Heart left ventricle (tissue), 16 donors: Measurements from ENCODE around the gene LTN1. TPM values are rescaled to one million over a fixed set of nuclear protein-coding genes. Genes with fewer than 3 reads are reported as not detected.

Experiments used
- ATAC-seq, 4 donors: fragments of 200-7000 bp; cut with Tn5 transposase; one replicate each; pipeline ENCODE4 v1.9.1; 2020 to 2022; ENCODE audit warnings: moderate library complexity in 4 of 4, mild to moderate bottlenecking in 3 of 4, moderate number of reproducible peaks in 1 of 4
- DNase-seq, 5 donors: peaks; one replicate each; pipeline ENCODE4 v3.0.0-alpha.2; 2020
- H3K27ac ChIP-seq, 12 donors: fragments of 200-600 bp; sonication (generic) in 4 of 12; one replicate each; pipeline versions ENCODE4 v1.5.0 to v1.8.0; 2016 to 2022; ENCODE audit warnings: mild to moderate bottlenecking in 2 of 12
- H3K27me3 ChIP-seq, 9 donors: fragments of 200-600 bp; sonication (generic) in 2 of 9; one replicate each; pipeline versions ENCODE4 v1.5.1 to v1.8.0; 2016 to 2022; ENCODE audit warnings: mild to moderate bottlenecking in 3 of 9
- H3K36me3 ChIP-seq, 9 donors: fragments of 200-600 bp; sonication (generic) in 2 of 9; one replicate each; pipeline versions ENCODE4 v1.5.0 to v1.8.0; 2018 to 2022; ENCODE audit warnings: mild to moderate bottlenecking in 2 of 9
- H3K4me1 ChIP-seq, 12 donors: fragments of 200-600 bp; sonication (generic) in 4 of 12; one replicate each; pipeline versions ENCODE4 v1.5.0 to v1.8.0; 2016 to 2022; ENCODE audit warnings: mild to moderate bottlenecking in 3 of 12
- H3K4me3 ChIP-seq, 12 donors: fragments of 200-600 bp; sonication (generic) in 4 of 12; one replicate each; pipeline versions ENCODE4 v1.5.0 to v1.8.0; 2017 to 2022; ENCODE audit warnings: mild to moderate bottlenecking in 9 of 12, moderate library complexity in 4 of 12
- H3K9me3 ChIP-seq, 12 donors: fragments of 200-600 bp; sonication (generic) in 4 of 12; one replicate each; pipeline versions ENCODE4 v1.5.0 to v1.8.0; 2016 to 2022; ENCODE audit warnings: mild to moderate bottlenecking in 1 of 12
- CTCF ChIP-seq, 12 donors: fragments of 200-600 bp; sonication (generic) in 4 of 12; IDR thresholded peaks; one replicate each; pipeline versions ENCODE4 v1.5.0 to v1.8.0; 2018 to 2022; ENCODE audit warnings: antibody characterized with exemption in 12 of 12, mild to moderate bottlenecking in 5 of 12
- POLR2A ChIP-seq, 2 donors: fragments of 450-650 bp; IDR thresholded peaks; one replicate each; pipeline ENCODE4 v1.6.1; 2017; ENCODE audit warnings: antibody characterized with exemption in 2 of 2, mild to moderate bottlenecking in 2 of 2, moderate library complexity in 2 of 2
- WGBS, 4 donors: extraction: QIAGEN DNeasy Blood & Tissue Kit in 2 of 4; methylation state at CpG; one replicate each; pipeline versions ENCODE4 v1.1.5 to v1.1.7; 2013 to 2018; 5-methylcytosine and 5-hydroxymethylcytosine counted together
- intact Hi-C, 10 donors: fragments of 100-400 bp; cut with DNase I; formaldehyde crosslinking; loops; one replicate each; pipeline versions ENCODE4 v1.11.1 to v1.14.2; 2022
- polyA plus RNA-seq, 2 donors: library from polyadenylated mRNA; stranded (reverse); fragments of 200-250 nt; gene quantifications; one replicate each; pipeline ENCODE4 v1.2.3, GENCODE V29; 2013
- total RNA-seq, 9 donors: library from RNA; depleted of rRNA in 2 of 9; stranded (reverse); fragments of >200 nt in 2 of 9; fragmentation: NEBNext Ultra II Directional in 3 of 9; extraction: Animal tissue kit (Norgen Biotek cat#: 25700) in 3 of 9; gene quantifications; one replicate each; pipeline versions ENCODE4 v1.1.0 to v1.2.4, GENCODE V29; 2016 to 2023
- donor health status: ischemic (EF 13 %, LVEDD 7.1; RV severe dilation, severe dysfunction).
- donor health status: healthy with polysubstance abuse.
- donor health status: DM: no; HTN: yes; CAD: no.
- donor health status: DM: no; HTN: no; CAD: no.
- donor health status: ischemic (EF 25% LVEDD 6.9; RV normal size, moderate dysfunction).
- donor health status: ischemic (EF 25% LVEDD 5.7; RV mildly dilated, moderate dysfunction).
- donor health status: healthy.
- donor health status: DM: yes; HTN: yes; CAD: no.
- donor health status: ischemic (EF 35%, LVEDD 5.7; RV mildly dilated, moderate dysfunction).
- donor health status: nonischemic (EF 11% LVEDD 7.7; RV severe dilation, severe dysfunction).
- donor health status: DM: yes; HTN: yes; CAD: no.
- donor health status: PGD.
- donor health status: ischemic (EF 29% LVEDD 5.4; RV normal size, mild dysfunction).
- donor health status: nonischemic (EF 23%, LVEDD 6.1; RV moderate dilation, normal function).

LTN1 gene
- total and polyA plus RNA-seq, 11 donors: 3.4 to 20.3 (median 15.5) TPM

GRCh38 chr21:28904961-28905435 lies 87.7 kb downstream of the LTN1 start:
- Histone ChIP-seq H3K4me1 (no peaks in the 10 kb centered on the region), H3K4me3 (no peak overlapping the region), H3K36me3 (no peaks in the 10 kb centered on the region), H3K27ac (no peak overlapping the region), H3K27me3 (no peaks in the 10 kb centered on the region), H3K9me3 (no peaks in the 10 kb centered on the region)
- TF ChIP-seq CTCF (IDR thresholded peaks at IDR 0.05) (no peak), POLR2A (IDR thresholded peaks at IDR 0.05) (no peak)
- ATAC-seq: no peak
- no peak for DNase-seq
- intact Hi-C loops: no loop called here
- WGBS, 4 donors: 56 to 83% (median 70%) methylated on average over 1 of the region's 1 CpG

- ATAC-seq: no peak
- intact Hi-C loops: no loop called here
- Histone ChIP-seq H3K27ac (no peak overlapping the region), H3K4me3 (no peak overlapping the region), H3K27me3 (no peaks in the 10 kb centered on the region), H3K36me3 (no peaks in the 10 kb centered on the region), H3K9me3 (no peaks in the 10 kb centered on the region), H3K4me1 (no peaks in the 10 kb centered on the region)
- no peak for TF ChIP-seq CTCF (IDR thresholded peaks at IDR 0.05)
- no peak for TF ChIP-seq POLR2A (IDR thresholded peaks at IDR 0.05)
- 89 to 92% (median 92%) methylated on average over 16 to 18 of the region's 18 CpGs for WGBS, 4 donors
- no peak for DNase-seq
Observed at GRCh38 chr21:28903448-28903847, 89.2 kb downstream of the LTN1 start.

GRCh38 chr21:28900481-28900880 lies 92.2 kb downstream of the LTN1 start:
- Histone ChIP-seq H3K9me3 (no peaks in the 10 kb centered on the region), H3K27me3 (no peaks in the 10 kb centered on the region), H3K4me3 (no peak overlapping the region), H3K4me1 (no peaks in the 10 kb centered on the region), H3K27ac (no peak overlapping the region), H3K36me3 (no peaks in the 10 kb centered on the region)
- no peak for ATAC-seq
- intact Hi-C loops: no loop called here
- TF ChIP-seq CTCF (IDR thresholded peaks at IDR 0.05) (no peak), POLR2A (IDR thresholded peaks at IDR 0.05) (no peak)
- no peak for DNase-seq
- WGBS, 4 donors: 83 to 86% (median 84%) methylated on average over 2 of the region's 2 CpGs

DNA sequence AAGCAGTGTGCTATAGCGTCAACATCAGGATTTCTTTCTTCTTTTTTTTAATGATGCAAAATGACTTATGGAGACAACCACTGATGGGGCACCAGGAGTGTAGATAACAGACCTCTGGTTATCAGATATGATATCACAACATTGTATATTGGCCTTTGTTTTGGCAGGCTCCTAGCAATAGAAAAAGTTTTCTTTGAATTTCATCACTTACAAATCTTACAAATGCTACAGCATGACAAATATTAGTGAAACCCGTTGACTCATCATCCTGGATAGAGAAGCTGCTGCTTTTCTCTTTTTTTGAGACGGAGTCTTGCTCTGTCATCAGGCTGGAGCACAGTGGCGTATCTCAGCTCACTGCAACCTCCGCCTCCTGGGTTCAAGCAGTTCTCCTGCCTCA lies 92.9 kb downstream of the LTN1 start:
- Histone ChIP-seq H3K9me3 (no peaks in the 10 kb centered on the region), H3K27ac (no peak overlapping the region), H3K36me3 (no peaks in the 10 kb centered on the region), H3K27me3 (no peaks in the 10 kb centered on the region), H3K4me3 (no peak overlapping the region), H3K4me1 (no peaks in the 10 kb centered on the region)
- DNase-seq (no peak), ATAC-seq (no peak)
- WGBS, 4 donors: 76 to 91% (median 86%) methylated on average over 5 of the region's 5 CpGs
- intact Hi-C loops: no loop called here
- TF ChIP-seq CTCF (IDR thresholded peaks at IDR 0.05): no peak
- no peak for TF ChIP-seq POLR2A (IDR thresholded peaks at IDR 0.05)
